Transverse colon (tissue), 4 donors: ENCODE measurements around the gene CALY. TPM values are rescaled to one million over a fixed set of nuclear protein-coding genes. Genes with fewer than 3 reads are reported as not detected.
A peak's percentile ranks its signal among the peaks of the same experiment; 100 is the strongest.
"Not testable (repeated sequence)": the region's sequence is repeated elsewhere in the genome, so short reads cannot be mapped to it uniquely, and the experiment has no call there.

Experiments
- DNase-seq: peaks from one replicate; pipeline ENCODE4 v3.0.0-alpha.2; 2019
- H3K27ac ChIP-seq, 4 donors: fragments of 200-600 bp; sonication (generic); 2 replicates each; pipeline ENCODE4 v1.5.1; 2016 to 2018; ENCODE audit warnings: inconsistent platforms in 4 of 4
- H3K27me3 ChIP-seq: fragments of 200-600 bp; sonication (generic); 2 replicates; pipeline ENCODE4 v1.5.1; 2017; ENCODE audit warnings: inconsistent platforms
- H3K36me3 ChIP-seq, 4 donors: fragments of 200-600 bp; sonication (generic); 2 replicates each; pipeline ENCODE4 v1.5.1; 2017 to 2019; ENCODE audit warnings: inconsistent platforms in 4 of 4
- H3K4me1 ChIP-seq, 4 donors: fragments of 200-600 bp; sonication (generic); 2 replicates each; pipeline ENCODE4 v1.5.1; 2017 to 2020; ENCODE audit warnings: inconsistent platforms in 4 of 4
- H3K4me3 ChIP-seq, 4 donors: fragments of 200-600 bp; sonication (generic); 1 replicate in 1 of 4; 2 replicates in 3 of 4; pipeline versions ENCODE4 v1.5.1 to v1.6.1; 2017 to 2019; ENCODE audit warnings: inconsistent platforms in 4 of 4
- H3K9me3 ChIP-seq, 2 donors: fragments of 200-600 bp; sonication (generic); 2 replicates each; pipeline ENCODE4 v1.5.1; 2017 to 2019; ENCODE audit warnings: inconsistent platforms in 2 of 2
- CTCF ChIP-seq, 5 experiments: fragments of 200-600 bp in 3 of 5; fragments of 450-650 bp in 2 of 5; sonication (generic) in 3 of 5; IDR thresholded peaks; 1 replicate in 2 of 5; 2 replicates in 3 of 5; pipeline ENCODE4 v1.5.1; 2016 to 2017; ENCODE audit warnings: antibody characterized with exemption in 5 of 5, inconsistent platforms in 3 of 5, mild to moderate bottlenecking in 2 of 5, moderate library complexity in 1 of 5
- EP300 ChIP-seq: sonication (generic); formaldehyde crosslinking; IDR thresholded peaks from one replicate; pipeline ENCODE4 v1.6.1; 2017; ENCODE audit warnings: antibody characterized with exemption, low read depth
- POLR2A ChIP-seq: fragments of 450-650 bp; IDR thresholded peaks from one replicate; pipeline ENCODE4 v1.6.1; 2016; ENCODE audit warnings: antibody characterized with exemption, mild to moderate bottlenecking, moderate library complexity
- POLR2AphosphoS5 ChIP-seq, 3 donors: sonication (generic); formaldehyde crosslinking; IDR thresholded peaks; one replicate each; pipeline ENCODE4 v1.6.1; 2016; ENCODE audit warnings: antibody characterized with exemption in 3 of 3
- WGBS, 2 donors: methylation state at CpG; one replicate each; pipeline ENCODE4 v1.1.5; 2018; ENCODE audit warnings: low coverage in 1 of 2; 5-methylcytosine and 5-hydroxymethylcytosine counted together
- in situ Hi-C, 4 donors: fragments of 200-750 bp; cut with MboI; loops; one replicate each; pipeline versions ENCODE4 v1.15.0 to v1.15.1; 2017; ENCODE audit warnings: low sequenced_read_pairs in 3 of 4, low pct_ligation_motif_present in 1 of 4, low pct_unique_long_range_greater_than_20kb in 1 of 4
- intact Hi-C: fragments of 100-400 bp; cut with DNase I; formaldehyde crosslinking; loops from one replicate; pipeline ENCODE4 v1.15.1; 2023; ENCODE audit warnings: low total_unique reads
- total RNA-seq, 4 donors: library from RNA; depleted of rRNA; stranded (reverse); fragments of >200 nt; gene quantifications; one replicate each; pipeline ENCODE4 v1.1.0, GENCODE V29; 2016

CALY gene
- total RNA-seq, 4 donors from 2014 or later = 0.82 to 1.3 TPM; not detected in 2

DNA sequence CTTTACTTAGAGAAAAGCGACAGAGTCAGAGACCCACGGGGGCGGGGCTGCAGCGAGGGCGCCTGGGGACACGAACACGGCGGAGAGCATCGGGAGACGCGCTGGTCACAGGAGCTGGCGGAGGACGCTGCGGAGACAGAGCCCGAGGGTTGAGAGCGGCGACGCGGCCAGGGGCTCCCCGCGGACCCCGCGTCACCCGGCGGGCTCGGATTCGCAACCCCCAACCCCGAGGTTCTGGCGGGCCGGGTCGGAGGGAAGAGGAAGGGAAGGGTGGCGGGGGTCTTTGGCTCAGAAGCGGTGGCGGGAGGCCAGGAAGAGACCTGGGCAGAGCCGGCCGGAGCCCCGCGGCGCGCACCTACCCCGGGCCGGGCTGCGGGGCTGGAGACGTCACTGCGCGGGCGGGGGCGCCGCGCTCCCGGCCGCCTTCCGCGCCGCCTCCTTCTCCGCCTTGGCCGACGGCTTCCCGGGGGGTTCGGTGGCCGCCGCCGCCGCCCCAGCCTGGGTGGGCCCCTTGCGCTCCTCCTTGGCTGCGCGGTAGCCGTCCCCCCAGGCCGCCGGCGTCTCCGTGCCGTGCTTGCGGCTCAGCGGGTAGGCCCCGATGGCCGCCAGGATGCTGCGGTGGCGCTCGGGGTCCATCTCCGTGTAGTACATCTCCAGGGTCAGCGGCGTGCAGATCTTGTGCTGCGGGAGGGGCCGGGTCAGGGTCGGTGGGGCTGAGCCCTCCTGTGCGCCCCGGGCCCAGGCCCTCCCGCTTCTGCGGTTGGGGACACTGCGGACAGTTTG lies 11.1 kb downstream of the CALY start:
- Histone ChIP-seq H3K4me3 (peak overlapping the region; percentile 14 to 45 (median 28)), H3K27ac (no peak overlapping the region), H3K36me3 (no peaks in the 10 kb centered on the region), H3K4me1 (peaks cover 12 to 25% (median 23%) of the 10 kb centered on the region in 4 donors), H3K9me3 (no peaks in the 10 kb centered on the region), H3K27me3 (peaks cover 55% of the 10 kb centered on the region)
- in situ Hi-C loops = loop anchor here in 1 of 4 donors (10.0 kb wide), 1 partner anchor 181 kb away; no protein-coding TSS in a partner anchor
- intact Hi-C loops = loop anchor here (1.0 kb wide), 1 partner anchor 23 kb away; no protein-coding TSS in a partner anchor
- WGBS, 2 donors = 6% methylated on average over 47 of the region's 91 CpGs; no CpG with 5 or more reads in 1 of the 2 donors
- no peak for TF ChIP-seq EP300
- no peak for TF ChIP-seq POLR2AphosphoS5 (IDR thresholded peaks at IDR 0.05)
- no peak for TF ChIP-seq POLR2A
- TF ChIP-seq CTCF (IDR thresholded peaks at IDR 0.05) = no peak
- no peak for DNase-seq

DNA sequence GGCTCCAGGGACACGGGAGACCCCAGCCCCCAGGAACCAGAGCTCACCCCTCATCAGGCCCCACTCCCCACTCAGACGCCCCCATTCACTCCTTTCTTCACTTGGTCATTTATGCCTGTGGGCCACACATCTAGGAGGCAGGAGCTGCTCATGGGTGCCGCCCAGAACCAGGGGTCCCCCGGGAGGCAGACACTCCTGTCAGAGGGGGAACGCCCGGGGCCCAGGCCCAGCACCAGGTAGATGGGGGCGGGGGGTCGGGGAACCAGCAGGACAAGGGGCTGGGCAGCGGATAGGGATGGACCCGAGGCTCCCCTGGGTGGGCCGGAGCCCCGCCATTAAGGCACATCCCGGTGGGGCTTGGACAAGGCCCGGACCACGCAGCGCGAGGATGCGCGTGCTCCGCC lies 11.8 kb downstream of the CALY start:
- TF ChIP-seq CTCF (IDR thresholded peaks at IDR 0.05) (no peak), EP300 (no peak), POLR2A (no peak), POLR2AphosphoS5 (IDR thresholded peaks at IDR 0.05) (no peak)
- DNase-seq = no peak
- intact Hi-C loops = loop anchor here (1.0 kb wide), 1 partner anchor 23 kb away; no protein-coding TSS in a partner anchor
- Histone ChIP-seq H3K4me3 (peak overlapping the region in 2 of 4 donors; percentile 33 to 45), H3K27ac (no peak overlapping the region), H3K4me1 (peaks cover 12 to 23% (median 20%) of the 10 kb centered on the region in 4 donors), H3K36me3 (no peaks in the 10 kb centered on the region), H3K27me3 (peaks cover 52% of the 10 kb centered on the region), H3K9me3 (no peaks in the 10 kb centered on the region)
- WGBS, 2 donors = 12% methylated on average over 20 of the region's 20 CpGs; no CpG with 5 or more reads in 1 of the 2 donors
- in situ Hi-C loops = loop anchor here in 1 of 4 donors (10.0 kb wide), 1 partner anchor 180 kb away; no protein-coding TSS in a partner anchor

DNA sequence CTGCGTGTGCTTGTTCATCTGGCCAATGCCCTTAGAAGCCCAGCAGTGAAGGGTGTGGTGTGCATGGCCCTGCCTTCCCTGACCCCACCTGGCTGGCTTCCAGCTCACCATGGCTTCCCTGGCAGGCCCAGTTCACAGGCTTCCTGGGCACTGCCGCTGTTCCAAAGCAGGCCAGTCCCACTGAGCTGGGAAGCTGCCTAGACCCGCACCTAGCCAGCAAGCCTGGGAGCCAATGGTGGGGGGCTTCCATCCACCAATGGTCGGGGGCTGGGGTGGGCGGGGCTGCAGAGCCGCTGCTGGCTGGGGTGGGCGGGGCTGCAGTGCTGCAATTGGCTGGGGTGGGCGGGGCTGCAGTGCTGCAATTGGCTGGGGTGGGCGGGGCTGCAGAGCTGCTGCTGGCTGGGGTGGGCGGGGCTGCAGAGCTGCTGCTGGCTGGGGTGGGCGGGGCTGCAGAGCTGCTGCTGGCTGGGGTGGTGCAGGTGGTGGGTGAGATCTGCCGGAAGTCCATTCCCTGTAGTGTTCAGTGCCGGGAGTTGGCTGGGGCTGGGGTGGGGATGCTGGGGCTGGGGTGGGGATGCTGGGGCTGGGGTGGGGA lies 12.4 kb downstream of the CALY start:
- H3K27me3 ChIP-seq = peaks cover 47% of the 10 kb centered on the region
- H3K9me3 ChIP-seq = no peaks in the 10 kb centered on the region
- 10% methylated on average over 5 of the region's 13 CpGs; no CpG with 5 or more reads in 1 of the 2 donors for WGBS, 2 donors
- peak overlapping the region in 2 of 4 donors; percentile 24 to 32 for H3K4me3 ChIP-seq
- peaks cover 12 to 19% (median 17%) of the 10 kb centered on the region in 4 donors for H3K4me1 ChIP-seq
- peak overlapping the region in 2 of 4 donors; percentile 7 to 37 for H3K27ac ChIP-seq
- intact Hi-C loops (no loop called here), in situ Hi-C loops (loop anchor here in 1 of 4 donors (10.0 kb wide), 1 partner anchor 179 kb away; no protein-coding TSS in a partner anchor)
- no peaks in the 10 kb centered on the region for H3K36me3 ChIP-seq
- no peak for TF ChIP-seq CTCF (IDR thresholded peaks at IDR 0.05)
- peak; percentile 84 for DNase-seq

DNA sequence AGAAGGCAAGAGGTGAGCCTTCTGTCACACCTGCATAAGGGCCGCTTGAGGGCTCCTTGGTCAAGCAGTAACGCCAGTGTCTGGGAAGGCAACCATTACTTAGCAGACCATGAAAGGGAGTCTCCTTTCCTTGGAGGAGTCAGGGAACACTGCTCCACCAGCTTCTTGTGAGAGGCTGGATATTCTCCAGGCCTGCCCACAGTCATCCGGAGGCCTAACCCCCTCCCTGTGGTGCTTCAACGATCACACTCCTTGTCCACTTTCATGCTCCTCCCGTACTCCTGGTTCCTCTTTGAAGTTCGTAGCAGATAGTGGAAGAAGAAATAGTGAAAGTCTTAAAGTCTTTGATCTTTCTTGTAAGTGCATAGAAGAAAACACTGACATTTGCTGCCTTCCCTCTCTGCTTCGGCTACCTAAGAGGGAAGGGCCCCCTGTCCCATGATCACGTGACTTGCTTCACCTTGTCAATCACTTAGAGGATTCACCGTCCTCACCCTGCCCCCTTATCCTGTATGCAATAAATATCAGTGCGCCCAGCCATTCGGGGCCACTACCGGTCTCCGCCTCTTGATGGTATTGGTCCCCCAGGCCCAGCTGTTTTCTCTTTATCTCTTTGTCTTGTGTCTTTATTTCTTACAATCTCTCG lies 14.5 kb downstream of the CALY start:
- H3K27me3 ChIP-seq = peaks cover 33% of the 10 kb centered on the region
- H3K9me3 ChIP-seq, H3K27ac ChIP-seq, H3K36me3 ChIP-seq, H3K4me3 ChIP-seq, DNase-seq, intact Hi-C loops: not testable (repeated sequence)
- in situ Hi-C loops = loop anchor here in 1 of 4 donors (10.0 kb wide), 1 partner anchor 177 kb away; no protein-coding TSS in a partner anchor
- 81 to 82% methylated on average over 2 to 13 of the region's 14 CpGs for WGBS, 2 donors
- peaks cover 12 to 26% (median 23%) of the 10 kb centered on the region in 4 donors for H3K4me1 ChIP-seq

DNA sequence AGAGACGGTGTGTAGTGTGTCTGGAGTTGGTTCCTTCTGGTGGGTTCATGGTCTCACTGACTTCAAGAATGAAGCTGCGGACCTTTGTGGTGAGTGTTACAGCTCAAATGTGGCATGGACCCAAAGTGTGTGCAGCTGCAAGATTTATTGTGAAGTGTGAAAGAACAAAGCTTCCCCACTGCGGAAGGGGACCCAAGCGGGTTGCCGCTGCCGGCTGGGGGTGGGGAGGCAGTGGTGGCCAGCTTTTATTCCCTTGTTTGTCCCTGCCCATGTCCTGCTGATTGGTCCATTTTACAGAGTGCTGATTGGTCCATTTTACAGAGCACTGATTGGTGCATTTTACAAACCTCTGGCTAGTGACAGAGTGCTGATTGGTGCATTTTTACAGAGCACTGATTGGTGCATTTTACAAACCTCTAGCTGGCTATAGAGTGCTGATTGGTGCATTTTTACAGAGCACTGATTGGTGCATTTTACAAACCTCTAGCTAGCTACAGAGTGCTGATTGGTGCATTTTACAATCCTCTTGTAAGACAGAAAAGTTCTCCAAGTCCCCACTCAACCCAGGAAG lies 15.8 kb downstream of the CALY start:
- intact Hi-C loops, H3K9me3 ChIP-seq, H3K36me3 ChIP-seq, H3K4me3 ChIP-seq, DNase-seq, H3K27ac ChIP-seq: not testable (repeated sequence)
- WGBS, 2 donors = 95 to 100% methylated on average over 1 to 6 of the region's 6 CpGs
- Histone ChIP-seq H3K4me1 (peaks cover 10 to 23% (median 20%) of the 10 kb centered on the region in 4 donors), H3K27me3 (peaks cover 21% of the 10 kb centered on the region)
- in situ Hi-C loops = loop anchor here in 1 of 4 donors (10.0 kb wide), 1 partner anchor 176 kb away; no protein-coding TSS in a partner anchor
